ENCODE data around the gene RNF8.

The RNF8 gene

DNA sequence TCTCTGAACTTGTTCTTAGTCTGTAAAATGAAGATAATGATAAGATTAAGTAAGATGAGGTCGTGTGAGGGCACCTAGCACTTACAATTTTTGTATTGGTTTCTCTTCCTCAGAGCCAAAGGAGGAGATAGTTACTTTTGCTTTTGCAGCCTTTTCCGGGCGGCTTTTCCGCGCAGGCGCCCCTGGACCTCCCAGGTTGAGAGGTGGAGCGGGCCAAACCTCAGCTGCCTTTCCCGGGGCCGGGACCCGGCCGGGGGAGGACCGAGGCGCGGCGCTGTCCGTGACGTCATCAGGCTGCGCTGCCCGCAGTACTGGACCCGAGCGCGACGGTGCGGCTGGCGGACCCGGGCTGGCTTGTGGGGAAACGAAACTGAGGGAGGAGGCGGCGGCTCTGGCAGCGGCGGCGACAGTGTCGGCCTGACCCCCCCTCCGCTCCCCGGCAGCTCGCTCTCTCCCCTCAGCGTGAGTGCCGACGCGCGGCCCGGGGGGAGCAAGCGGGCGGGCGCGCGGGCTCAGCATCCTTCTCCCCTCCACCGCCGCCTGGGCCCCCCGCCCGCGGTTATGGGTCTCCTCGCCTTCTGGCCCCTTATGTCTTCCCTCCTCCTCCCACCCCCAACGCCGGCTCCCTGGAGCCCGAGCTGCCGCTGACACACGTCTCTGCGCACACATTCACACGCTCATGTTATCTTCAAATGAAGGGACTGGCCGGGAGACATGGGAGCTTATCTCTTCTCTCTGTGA is 79.3 kb downstream of the RNF8 start, which contains the start of gene CMTR1:
Gene CMTR1 (plus strand): TSS at position 306 of the 741 bp plus-strand sequence. CDS start 2,409 bp downstream, outside the sequence.
- H3K27me3 ChIP-seq (ENCODE audit: insufficient read depth, low read depth, severe bottlenecking), result no peaks in the 10 kb centered on the region
- H3K27ac ChIP-seq, result peak within 1 kb of the TSS; percentile 74
- H3K9me3 ChIP-seq (ENCODE audit: severe bottlenecking), result no peaks in the 10 kb centered on the region
- H3K36me3 ChIP-seq, result peaks cover 23% of the 10 kb centered on the region
- TF ChIP-seq, protein P1, sequence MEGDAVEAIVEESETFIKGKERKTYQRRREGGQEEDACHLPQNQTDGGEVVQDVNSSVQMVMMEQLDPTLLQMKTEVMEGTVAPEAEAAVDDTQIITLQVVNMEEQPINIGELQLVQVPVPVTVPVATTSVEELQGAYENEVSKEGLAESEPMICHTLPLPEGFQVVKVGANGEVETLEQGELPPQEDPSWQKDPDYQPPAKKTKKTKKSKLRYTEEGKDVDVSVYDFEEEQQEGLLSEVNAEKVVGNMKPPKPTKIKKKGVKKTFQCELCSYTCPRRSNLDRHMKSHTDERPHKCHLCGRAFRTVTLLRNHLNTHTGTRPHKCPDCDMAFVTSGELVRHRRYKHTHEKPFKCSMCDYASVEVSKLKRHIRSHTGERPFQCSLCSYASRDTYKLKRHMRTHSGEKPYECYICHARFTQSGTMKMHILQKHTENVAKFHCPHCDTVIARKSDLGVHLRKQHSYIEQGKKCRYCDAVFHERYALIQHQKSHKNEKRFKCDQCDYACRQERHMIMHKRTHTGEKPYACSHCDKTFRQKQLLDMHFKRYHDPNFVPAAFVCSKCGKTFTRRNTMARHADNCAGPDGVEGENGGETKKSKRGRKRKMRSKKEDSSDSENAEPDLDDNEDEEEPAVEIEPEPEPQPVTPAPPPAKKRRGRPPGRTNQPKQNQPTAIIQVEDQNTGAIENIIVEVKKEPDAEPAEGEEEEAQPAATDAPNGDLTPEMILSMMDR (IDR thresholded peaks at IDR 0.05; ENCODE audit: low read depth, low read length), result no peak
- DNase-seq, result peak; percentile 99
- peak within 1 kb of the TSS; percentile 93 for H3K4me3 ChIP-seq (ENCODE audit: low read depth, low read length)

DNA sequence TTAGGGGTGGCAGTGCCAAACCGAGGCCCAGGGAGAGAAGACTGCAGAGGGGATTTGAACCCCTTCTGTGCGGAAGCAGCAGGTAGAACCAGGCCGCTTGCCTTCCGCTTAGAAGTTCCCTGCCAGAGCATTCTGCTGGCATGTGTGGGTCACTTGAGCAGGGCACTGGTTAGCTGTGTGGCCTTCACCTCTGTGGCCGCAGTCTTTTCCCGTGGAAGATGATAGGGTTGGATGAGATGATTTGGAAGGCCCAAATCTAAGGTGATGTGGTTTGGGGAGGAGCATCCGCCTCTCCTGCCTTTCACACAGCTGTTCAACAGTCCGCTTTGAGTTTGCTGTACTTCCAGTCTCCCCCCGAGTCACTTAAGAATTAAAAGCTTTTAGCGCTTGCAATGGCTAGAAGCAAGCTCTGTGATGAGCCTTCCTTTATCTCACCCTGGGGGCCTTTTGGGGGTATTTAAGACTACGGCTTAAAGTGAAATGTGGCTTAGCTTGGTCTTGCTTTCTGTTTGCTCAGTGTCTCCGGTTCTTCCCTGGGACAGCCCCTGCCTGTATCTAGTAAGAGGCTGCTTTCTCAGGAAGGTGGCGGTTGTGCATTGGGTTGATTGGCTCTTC is 80.0 kb downstream of the RNF8 start:
- Histone ChIP-seq H3K9me3 (ENCODE audit: severe bottlenecking) (no peaks in the 10 kb centered on the region), H3K27me3 (ENCODE audit: insufficient read depth, low read depth, severe bottlenecking) (no peaks in the 10 kb centered on the region), H3K27ac (peak overlapping the region; percentile 74), H3K36me3 (peaks cover 28% of the 10 kb centered on the region), H3K4me3 (ENCODE audit: low read depth, low read length) (peak overlapping the region; percentile 93)
- peak; percentile 50 for DNase-seq
- TF ChIP-seq, protein P1 (IDR thresholded peaks at IDR 0.05; ENCODE audit: low read depth, low read length), result no peak

DNA sequence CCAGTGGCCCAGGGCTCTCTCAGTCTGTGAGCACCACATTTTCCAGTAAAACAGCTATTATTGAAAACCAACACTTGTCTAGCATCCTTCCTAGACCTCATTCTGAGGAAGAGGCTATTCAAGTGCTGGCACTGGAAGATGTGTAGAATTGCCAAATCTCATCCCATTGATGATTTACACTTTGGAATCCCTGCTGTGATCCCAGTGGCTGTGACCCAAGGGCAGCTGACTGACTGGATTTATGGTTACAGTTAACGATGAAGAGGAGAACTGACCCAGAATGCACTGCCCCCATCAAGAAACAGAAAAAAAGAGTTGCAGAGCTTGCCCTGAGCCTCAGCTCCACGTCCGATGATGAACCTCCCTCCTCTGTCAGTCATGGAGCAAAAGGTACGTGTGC is 81.6 kb downstream of the RNF8 start:
- H3K4me3 ChIP-seq (ENCODE audit: low read depth, low read length), result no peak overlapping the region
- no peaks in the 10 kb centered on the region for H3K9me3 ChIP-seq (ENCODE audit: severe bottlenecking)
- H3K27ac ChIP-seq, result no peak overlapping the region
- H3K27me3 ChIP-seq (ENCODE audit: insufficient read depth, low read depth, severe bottlenecking), result no peaks in the 10 kb centered on the region
- TF ChIP-seq, protein P1 (IDR thresholded peaks at IDR 0.05; ENCODE audit: low read depth, low read length), result no peak
- peaks cover 43% of the 10 kb centered on the region for H3K36me3 ChIP-seq
- DNase-seq, result no peak

DNA sequence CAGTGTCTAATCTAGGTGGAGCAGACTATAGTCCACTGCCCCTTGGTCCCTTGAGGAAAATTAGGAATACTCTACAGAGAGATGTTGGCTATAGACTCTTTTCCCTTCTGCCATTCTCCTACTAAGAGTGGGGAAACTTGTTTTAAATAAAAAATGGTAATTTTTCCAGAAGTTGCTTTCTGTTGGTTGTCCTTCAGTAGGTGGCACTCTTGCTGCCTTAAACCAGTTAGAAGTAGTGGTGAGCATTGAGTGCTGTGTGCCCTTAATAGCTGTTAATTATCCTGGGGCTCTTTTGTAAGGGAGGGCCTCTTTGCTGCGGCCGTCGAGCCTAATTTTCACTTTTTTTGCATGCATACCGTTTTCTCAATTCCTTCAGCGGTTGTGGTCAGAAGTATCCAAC is 82.0 kb downstream of the RNF8 start:
- DNase-seq, result peak; percentile 31
- Histone ChIP-seq H3K9me3 (ENCODE audit: severe bottlenecking) (no peaks in the 10 kb centered on the region), H3K4me3 (ENCODE audit: low read depth, low read length) (no peak overlapping the region), H3K36me3 (peaks cover 47% of the 10 kb centered on the region), H3K27ac (no peak overlapping the region; the same call in 1 of the 2 replicates), H3K27me3 (ENCODE audit: insufficient read depth, low read depth, severe bottlenecking) (no peaks in the 10 kb centered on the region)
- TF ChIP-seq, protein P1 (IDR thresholded peaks at IDR 0.05; ENCODE audit: low read depth, low read length), result peak; percentile 54

DNA sequence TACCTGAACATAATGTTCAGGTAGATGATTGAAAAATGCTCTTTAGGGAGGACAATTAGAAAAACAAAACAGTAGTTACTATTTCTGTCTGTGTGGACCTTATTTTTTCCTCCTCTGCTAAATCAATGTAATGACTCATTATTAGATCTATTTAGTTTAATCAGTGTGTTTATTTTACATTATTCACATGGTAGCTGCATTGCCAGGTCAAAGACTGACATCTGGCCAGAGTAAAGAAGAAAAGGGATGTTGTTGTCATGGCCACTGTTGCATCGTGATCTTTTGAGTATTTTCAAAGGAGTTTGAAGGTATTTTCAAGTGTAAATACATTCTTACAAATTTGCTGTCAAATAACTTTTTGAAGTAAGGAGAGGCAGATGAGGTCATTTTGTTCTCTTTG is 85.1 kb downstream of the RNF8 start:
- Histone ChIP-seq H3K4me3 (ENCODE audit: low read depth, low read length) (no peak overlapping the region), H3K27ac (no peak overlapping the region), H3K27me3 (ENCODE audit: insufficient read depth, low read depth, severe bottlenecking) (no peaks in the 10 kb centered on the region), H3K9me3 (ENCODE audit: severe bottlenecking) (no peaks in the 10 kb centered on the region), H3K36me3 (peaks cover 64% of the 10 kb centered on the region)
- TF ChIP-seq, protein P1 (IDR thresholded peaks at IDR 0.05; ENCODE audit: low read depth, low read length), result no peak
- no peak for DNase-seq

All from WERI-Rb-1 (cell line).